ENCODE results near the gene DDX51.
"Not testable (repeated sequence)": the region's sequence is repeated elsewhere in the genome, so short reads cannot be mapped to it uniquely, and the experiment has no call there.

DDX51 gene

GRCh38 chr12:132153501-132154340, 9.6 kb upstream of the DDX51 start:
- DNase-seq: peak; percentile 24

- DNase-seq: no peak
Observed at GRCh38 chr12:132152953-132153352, 8.8 kb upstream of the DDX51 start.

GRCh38 chr12:132152411-132152821, 8.3 kb upstream of the DDX51 start:
- no peak for DNase-seq

- DNase-seq: no peak
Observed at GRCh38 chr12:132151766-132152410, 7.8 kb upstream of the DDX51 start.

GRCh38 chr12:132151145-132151765, 7.1 kb upstream of the DDX51 start:
- DNase-seq: no peak

- DNase-seq: no peak
Observed at GRCh38 chr12:132150780-132151144, 6.6 kb upstream of the DDX51 start.

GRCh38 chr12:132149526-132149925, 5.4 kb upstream of the DDX51 start:
- DNase-seq: not testable (repeated sequence)

- no peak for DNase-seq
Observed at GRCh38 chr12:132148368-132149045, 4.4 kb upstream of the DDX51 start.

GRCh38 chr12:132147423-132148367, 3.6 kb upstream of the DDX51 start:
- no peak for DNase-seq

- no peak for DNase-seq
Observed at GRCh38 chr12:132146772-132147422, 2.8 kb upstream of the DDX51 start.

- no peak for DNase-seq
Observed at GRCh38 chr12:132146098-132146497, 2.0 kb upstream of the DDX51 start.

- DNase-seq: no peak
Observed at GRCh38 chr12:132145334-132145733, 1.2 kb upstream of the DDX51 start.

- DNase-seq: no peak
Observed at GRCh38 chr12:132144810-132145168, 670 bp upstream of the DDX51 start.

GRCh38 chr12:132143336-132144071, 615 bp downstream of the DDX51 start:
- DNase-seq: no peak

- no peak for DNase-seq
Observed at GRCh38 chr12:132142679-132143335, 1.3 kb downstream of the DDX51 start.

GRCh38 chr12:132141976-132142678, 2.0 kb downstream of the DDX51 start:
- DNase-seq: no peak

- DNase-seq: no peak
Observed at GRCh38 chr12:132140918-132141841, 2.9 kb downstream of the DDX51 start.

- DNase-seq: no peak
Observed at GRCh38 chr12:132140501-132140900, 3.6 kb downstream of the DDX51 start.

GRCh38 chr12:132139912-132140311, 4.2 kb downstream of the DDX51 start:
- DNase-seq: no peak

All from NCI-H526 treated with DMSO at 0.1 percent for 48 hours (cell line).